K562 (cell line): ENCODE data around the gene SRPK2. TPM values are rescaled to one million over a fixed set of nuclear protein-coding genes. Genes with fewer than 3 reads are reported as not detected.

Source experiments
- BHLHE40 ChIP-seq: IDR thresholded peaks from 2 replicates; pipeline ENCODE4 v1.6.1; 2011; ENCODE audit warnings: low read length, improper control_type of control experiment
- CBFA2T3 ChIP-seq: fragments of 450-650 bp; IDR thresholded peaks from 2 replicates; pipeline ENCODE4 v1.6.1; 2017
- CHD2 ChIP-seq: IDR thresholded peaks from 2 replicates; pipeline ENCODE4 v1.6.1; 2011; ENCODE audit warnings: low read depth, low read length
- KLF10 ChIP-seq: fragments of 250-450 bp; sonication (Bioruptor Pico); IDR thresholded peaks from 2 replicates; pipeline ENCODE4 v1.6.1; 2021; ENCODE audit warnings: matching md5 sums
- MYC ChIP-seq, 2 experiments: fragments of 250-450 bp in 1 of 2; sonication (Bioruptor Pico) in 1 of 2; IDR thresholded peaks; 2 replicates each; pipeline versions ENCODE4 v1.5.1 to v1.6.1; 2012 to 2021; ENCODE audit warnings: low read depth in 2 of 2, borderline replicate concordance in 1 of 2, improper control_type of control experiment in 1 of 2, low read length in 1 of 2, mild to moderate bottlenecking in 1 of 2, moderate library complexity in 1 of 2
- RBBP5 ChIP-seq: fragments of 200-600 bp; sonication (generic); IDR thresholded peaks from 2 replicates; pipeline ENCODE4 v1.6.1; 2012; ENCODE audit warnings: borderline replicate concordance, mild to moderate bottlenecking, low read length, control low read depth, inconsistent platforms; ENCODE audit not compliant: insufficient read depth, poor library complexity, severe bottlenecking
- REST ChIP-seq, 2 experiments: fragments of 450-650 bp; formaldehyde crosslinking in 1 of 2; IDR thresholded peaks; 2 replicates each; pipeline versions ENCODE4 v1.4.0 to v1.6.1; 2014 to 2020; ENCODE audit warnings: mild to moderate bottlenecking in 2 of 2, borderline replicate concordance in 1 of 2, low read depth in 1 of 2
- RUNX1 ChIP-seq: sonication (generic); IDR thresholded peaks from 2 replicates; pipeline ENCODE4 v1.6.1; 2016; ENCODE audit warnings: antibody characterized with exemption, low read depth
- SETDB1 ChIP-seq: IDR thresholded peaks from one replicate; pipeline ENCODE4 v1.6.1; 2012; ENCODE audit warnings: low read length, control low read depth, inconsistent platforms
- SMAD4 ChIP-seq: fragments of 250-450 bp; sonication (Bioruptor Pico); conservative IDR thresholded peaks from 2 replicates; pipeline ENCODE4 v1.8.0; 2021; ENCODE audit warnings: inconsistent platforms, mild to moderate bottlenecking, moderate library complexity
- SRSF7 ChIP-seq: fragments of 200-400 bp; formaldehyde crosslinking; optimal IDR thresholded peaks from 2 replicates; pipeline ENCODE3; 2017; ENCODE audit warnings: mild to moderate bottlenecking, low read depth, low read length
- TFE3 ChIP-seq: fragments of 450-650 bp; formaldehyde crosslinking; IDR thresholded peaks from 2 replicates; pipeline ENCODE4 v1.4.0; 2020; ENCODE audit warnings: mild to moderate bottlenecking, mixed read lengths
- THRAP3 ChIP-seq: fragments of 450-650 bp; IDR thresholded peaks from 2 replicates; pipeline ENCODE4 v1.6.1; 2016; ENCODE audit warnings: mild to moderate bottlenecking, inconsistent platforms, borderline replicate concordance
- YBX1 ChIP-seq: fragments of 450-650 bp; IDR thresholded peaks from 2 replicates; pipeline ENCODE4 v1.7.1; 2016; ENCODE audit warnings: mild to moderate bottlenecking
- ZKSCAN3 ChIP-seq: fragments of 250-450 bp; sonication (Bioruptor Pico); IDR thresholded peaks from 2 replicates; pipeline ENCODE4 v1.4.0; 2020
- ZNF398 ChIP-seq: fragments of 250-450 bp; sonication (Bioruptor Pico); IDR thresholded peaks from 2 replicates; pipeline ENCODE4 v1.8.0; 2021; ENCODE audit warnings: moderate library complexity, mild to moderate bottlenecking, inconsistent platforms
- ZNF444 ChIP-seq: fragments of 250-450 bp; sonication (Bioruptor Pico); IDR thresholded peaks from 2 replicates; pipeline ENCODE4 v1.4.0; 2020; ENCODE audit warnings: mild to moderate bottlenecking, moderate library complexity
- polyA plus RNA-seq, 8 experiments: library from polyadenylated mRNA; depleted of rRNA in 4 of 8; stranded (reverse) in 5 of 8; unstranded in 3 of 8; fragments of >200 nt; fragmentation: Nextera tagmentation in 2 of 8; fragmentation: Illumina TruSeq in 1 of 8; extraction: Ambion mirVana in 2 of 8; extraction: Trizol in 1 of 8; gene quantifications; 2 replicates each; pipeline versions ENCODE4 v1.2.1 to v1.2.3, GENCODE V29; 2011 to 2014; ENCODE audit warnings: inconsistent platforms in 1 of 8, missing spikeins in 1 of 8
- total RNA-seq, 7 experiments: library from RNA; depleted of rRNA in 6 of 7; stranded (reverse); fragments of >200 nt in 6 of 7; fragmentation: Illumina TruSeq in 2 of 7; extraction: Trizol in 2 of 7; gene quantifications; 2 replicates each; pipeline versions ENCODE4 v1.2.1 to v1.2.3, GENCODE V29; 2011 to 2021; ENCODE audit warnings: low replicate concordance in 1 of 7

SRPK2 gene
- total and polyA plus RNA-seq, 9 of the 15 experiments (the other 6 are each of a cell fraction or from before 2014, with no cell fraction given) = 21.5 to 44.7 (median 33.3) TPM

GRCh38 chr7:105353752-105354328 lies 34.9 kb downstream of the SRPK2 start (continued):
- no peak for TF ChIP-seq RUNX1
- no peak for TF ChIP-seq SRSF7
- TF ChIP-seq ZKSCAN3 (CRISPR knock-in tag) = no peak
- TF ChIP-seq MYC (IDR thresholded peaks at IDR 0.05; ENCODE audit: low read depth, low read length) = 0 out of 2 replicates have a peak, but pooled peaks have one; percentile 37
- no peak for TF ChIP-seq MYC (CRISPR knock-in tag; IDR thresholded peaks at IDR 0.05; ENCODE audit: borderline replicate concordance, low read depth)
- no peak for TF ChIP-seq ZNF398 (CRISPR knock-in tag)
- peak; percentile 61 for TF ChIP-seq RBBP5
- 0 out of 2 replicates have a peak, but pooled peaks have one; percentile 39 for TF ChIP-seq CHD2
- TF ChIP-seq SETDB1 = peak; percentile 33
- TF ChIP-seq TFE3 (CRISPR knock-in tag) = no peak
- TF ChIP-seq YBX1 = no peak
- peak; percentile 76 for TF ChIP-seq BHLHE40
- peak; percentile 82; the same call in 1 of the 2 replicates for TF ChIP-seq SMAD4 (CRISPR knock-in tag)
- TF ChIP-seq REST (IDR thresholded peaks at IDR 0.05; ENCODE audit: borderline replicate concordance) = peak; percentile 25; the same call in 1 of the 2 replicates
- no peak for TF ChIP-seq REST (CRISPR knock-in tag; IDR thresholded peaks at IDR 0.05; ENCODE audit: low read depth)
- TF ChIP-seq CBFA2T3 = peak; percentile 47
- no peak for TF ChIP-seq THRAP3
- TF ChIP-seq ZNF444 = no peak
- no peak for TF ChIP-seq KLF10
